GM19023 (cell line): Measurements from ENCODE around the gene SRGN.

Experiments used
- ATAC-seq: cut with Tn5 transposase; IDR thresholded peaks from one replicate; pipeline ENCODE4 v1.9.1; 2021; ENCODE audit warnings: mild to moderate bottlenecking, moderate library complexity; ENCODE audit not compliant: unreplicated experiment

SRGN gene

GRCh38 chr10:69060127-69060798, 27.6 kb upstream of the SRGN start:
- no peak for ATAC-seq

GRCh38 chr10:69061305-69062161, 26.4 kb upstream of the SRGN start:
- peak; percentile 54 for ATAC-seq

GRCh38 chr10:69062901-69063300, 25.0 kb upstream of the SRGN start:
- ATAC-seq, result no peak

DNA sequence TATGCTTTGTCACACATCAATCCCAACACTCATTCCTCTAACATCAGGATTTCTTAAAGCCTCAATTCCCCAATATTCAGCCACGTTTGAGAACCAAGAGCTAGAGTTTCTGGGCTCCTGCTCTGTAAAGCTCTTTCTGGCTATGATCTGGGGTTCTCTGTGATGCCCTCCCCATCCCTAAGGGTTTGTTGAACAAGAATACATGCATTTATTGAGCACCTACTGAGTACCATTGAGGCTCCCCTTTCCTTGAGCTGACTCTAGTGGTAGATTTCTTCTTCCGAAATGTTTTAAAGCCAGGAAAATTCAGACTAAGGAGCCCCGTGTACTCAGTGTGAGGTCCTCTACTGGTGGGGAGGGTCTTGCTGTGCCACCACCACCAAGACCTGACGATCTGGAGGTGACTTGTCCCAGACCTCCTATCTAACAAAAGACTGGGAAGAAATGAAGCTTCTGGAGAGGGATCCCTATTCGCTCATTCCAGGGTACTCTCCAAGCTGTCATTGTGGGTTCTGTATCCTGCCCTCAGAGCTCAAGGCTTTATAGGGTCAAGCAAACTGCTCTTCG, 23.1 kb upstream of the SRGN start:
- no peak for ATAC-seq

- peak; percentile 49 for ATAC-seq
Measured at GRCh38 chr10:69065406-69066361, 22.2 kb upstream of the SRGN start.

GRCh38 chr10:69067189-69067588, 20.7 kb upstream of the SRGN start:
- no peak for ATAC-seq

DNA sequence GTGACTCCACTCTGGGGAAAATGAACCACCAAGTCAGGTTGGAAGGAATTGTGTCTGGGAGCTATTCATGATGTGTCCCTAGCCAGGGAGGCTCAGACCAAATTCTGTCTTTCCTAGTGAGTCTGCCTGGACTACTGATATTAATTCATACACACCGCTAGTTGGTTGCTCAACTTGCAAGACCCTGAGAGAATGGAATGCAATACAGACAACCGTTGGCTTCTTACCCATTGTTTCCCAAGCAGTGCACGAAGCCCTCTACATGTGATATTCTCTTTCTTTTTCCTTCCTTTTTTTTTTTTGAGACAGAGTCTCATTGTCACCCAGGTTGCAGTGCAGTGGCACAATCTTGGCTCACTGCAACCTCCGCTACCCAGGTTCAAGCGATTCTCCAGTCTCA, 19.4 kb upstream of the SRGN start:
- ATAC-seq, result no peak

GRCh38 chr10:69069090-69070042, 18.5 kb upstream of the SRGN start:
- ATAC-seq, result no peak

DNA sequence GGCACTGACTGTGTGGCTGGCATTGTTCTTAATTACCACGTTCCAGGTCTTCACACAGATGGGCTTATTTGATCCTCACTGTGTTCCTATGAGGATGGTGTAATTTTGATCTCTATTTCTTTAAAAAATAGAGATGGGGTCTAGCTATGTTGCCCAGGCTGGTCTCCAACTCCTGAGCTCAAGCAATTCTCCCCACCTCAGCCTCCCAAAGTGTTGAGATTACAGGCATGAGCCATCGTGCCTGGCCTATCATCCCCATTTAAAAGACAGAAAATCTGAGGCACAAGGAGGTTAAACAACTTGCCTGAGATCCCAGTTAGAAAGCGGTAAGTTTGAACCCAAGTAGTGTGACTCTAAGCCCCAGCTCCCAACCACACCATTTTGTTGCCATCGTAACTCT, 17.0 kb upstream of the SRGN start:
- no peak for ATAC-seq

DNA sequence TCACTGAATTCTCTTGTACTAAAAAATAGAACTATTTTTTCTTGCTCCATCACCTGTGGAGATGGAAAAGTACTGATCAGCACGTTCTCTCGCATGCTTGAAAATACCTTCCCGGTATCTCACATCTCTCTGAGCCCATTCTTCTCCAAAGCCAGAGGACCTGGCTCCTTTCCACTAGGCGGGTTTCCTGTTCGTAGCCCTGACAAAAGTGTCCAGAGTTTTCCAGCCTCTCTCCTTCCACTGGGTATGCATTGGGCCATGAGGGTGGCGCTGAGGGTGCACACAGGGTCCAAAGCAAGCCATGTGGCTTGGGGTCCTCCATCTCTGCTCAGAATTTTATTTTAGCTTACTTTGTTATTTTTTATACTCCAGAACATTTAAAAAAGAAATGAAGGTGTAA, 16.3 kb upstream of the SRGN start:
- ATAC-seq, result no peak

DNA sequence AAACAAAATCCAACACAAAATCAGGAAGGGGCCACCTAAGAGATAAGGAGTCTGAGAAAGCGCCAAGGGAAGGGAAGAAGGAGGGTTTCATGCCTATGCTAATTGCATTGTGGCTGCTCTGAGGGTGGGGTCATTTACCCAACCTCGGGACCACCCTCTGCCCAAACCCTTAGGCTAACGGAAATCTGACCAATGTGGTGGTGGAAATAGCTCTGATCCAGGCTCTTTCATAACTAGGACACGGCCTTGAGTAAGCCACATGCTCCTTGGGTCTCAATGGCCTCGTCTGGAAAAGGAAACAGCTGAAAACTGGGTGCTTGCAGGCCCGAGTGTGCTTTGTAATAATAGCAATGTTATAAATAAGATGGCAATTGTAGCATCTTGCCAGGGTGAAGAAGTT, 14.9 kb upstream of the SRGN start:
- no peak for ATAC-seq

- ATAC-seq, result no peak
Measured at GRCh38 chr10:69073736-69074364, 14.1 kb upstream of the SRGN start.

DNA sequence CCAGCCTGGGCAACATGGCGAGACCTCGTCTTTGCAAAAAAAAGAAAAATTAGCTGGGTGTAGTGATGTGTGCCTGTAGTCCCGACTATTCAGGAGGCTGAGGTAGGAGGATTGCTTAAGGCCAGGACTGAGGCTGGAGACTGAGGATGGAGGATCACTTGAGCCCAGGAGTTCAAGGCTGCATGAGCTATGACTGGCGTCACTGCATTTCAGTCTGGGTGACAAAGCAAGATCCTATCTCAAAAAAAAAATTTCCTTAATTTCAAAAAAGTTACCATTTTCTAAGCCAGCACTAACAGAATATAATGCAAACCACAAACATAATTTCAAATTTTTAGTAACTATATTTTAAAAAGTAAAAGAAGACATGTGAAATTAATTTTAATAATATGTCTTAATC, 13.4 kb upstream of the SRGN start:
- no peak for ATAC-seq

DNA sequence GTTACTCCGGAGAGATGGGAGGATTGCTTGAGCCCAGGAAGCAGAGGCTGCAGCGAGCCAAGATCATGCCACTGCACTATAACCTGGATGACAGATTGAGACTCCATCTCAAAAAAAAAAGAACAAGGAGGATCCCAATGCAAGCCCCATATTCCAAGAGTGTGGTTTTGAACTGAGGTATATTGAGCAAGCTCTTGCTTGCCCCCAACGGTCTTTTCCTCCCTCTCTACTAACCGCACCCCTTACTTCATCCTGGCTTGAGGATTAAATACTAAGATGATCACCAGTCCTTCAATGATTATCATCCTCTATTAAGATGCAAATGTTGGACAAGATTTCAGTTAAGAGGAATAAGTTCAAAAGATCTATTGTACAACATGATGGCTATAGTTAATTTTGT, 12.5 kb upstream of the SRGN start:
- ATAC-seq, result no peak

DNA sequence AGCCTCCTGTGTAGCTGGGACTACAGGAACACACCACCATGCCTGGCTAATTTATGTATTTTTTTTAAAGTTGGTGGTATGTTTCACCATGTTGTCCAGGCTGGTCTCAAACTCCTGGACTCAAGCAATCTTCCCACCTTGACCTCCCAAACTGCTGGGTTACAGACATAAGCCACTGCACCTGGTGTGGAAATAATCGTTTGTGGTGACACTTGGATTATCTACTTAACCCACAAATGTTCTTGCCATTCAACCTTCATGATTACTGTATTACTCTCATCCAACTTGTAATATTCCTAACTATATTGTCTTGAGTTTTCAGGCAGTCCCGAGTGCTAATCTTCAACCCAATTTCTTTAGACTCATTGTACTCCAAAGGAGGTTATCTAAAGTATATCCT, 9.6 kb upstream of the SRGN start:
- ATAC-seq, result no peak

- ATAC-seq, result no peak
Measured at GRCh38 chr10:69080226-69080625, 7.7 kb upstream of the SRGN start.

- ATAC-seq, result no peak
Measured at GRCh38 chr10:69086001-69086509, 1.8 kb upstream of the SRGN start.

DNA sequence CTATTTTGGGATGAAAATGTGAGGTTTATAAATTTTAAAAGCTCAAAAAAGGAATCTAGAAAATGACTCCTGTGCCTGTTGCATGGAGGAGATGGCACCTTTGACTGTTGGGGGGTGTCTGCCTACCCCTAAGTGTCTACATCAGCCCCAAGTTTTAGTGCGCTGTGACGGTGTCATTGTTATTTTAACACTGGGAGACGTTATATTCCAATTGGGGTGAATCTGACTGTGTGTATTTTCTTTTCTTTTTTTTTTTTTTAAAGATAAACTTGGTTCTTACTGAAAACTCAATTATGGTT, 517 bp downstream of the SRGN start:
- ATAC-seq, result no peak

DNA sequence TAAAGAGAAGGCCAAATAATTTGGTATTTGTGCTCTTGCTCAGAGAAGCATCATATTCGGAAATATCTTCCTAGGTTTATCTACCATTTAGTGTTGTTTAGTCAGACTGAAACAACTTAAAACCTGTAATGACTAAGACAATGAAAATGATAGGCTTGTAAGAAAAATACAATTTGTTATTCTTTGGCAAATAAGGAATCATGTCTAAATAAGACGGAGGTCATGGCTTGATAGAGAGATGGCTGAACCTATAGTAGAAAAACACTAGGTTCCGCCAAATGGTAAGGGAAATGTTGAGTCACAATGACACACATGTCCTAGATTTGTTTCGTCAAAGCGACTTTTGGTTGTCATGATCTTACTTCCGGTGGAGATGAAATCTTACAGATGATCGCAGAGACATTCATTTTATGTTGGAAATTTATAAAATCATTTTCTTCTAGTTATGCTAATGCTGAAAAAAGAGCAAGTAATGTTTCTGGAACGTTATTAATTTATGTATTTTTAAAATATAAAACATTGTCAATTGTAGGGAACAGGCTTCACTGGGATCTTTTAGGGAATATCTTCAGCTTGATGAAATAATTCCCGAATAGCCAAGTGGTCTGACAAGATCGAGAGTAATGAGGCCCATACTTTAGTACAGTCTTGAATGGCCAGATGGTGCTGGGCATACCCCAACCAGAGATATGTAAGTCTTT, 1.0 kb downstream of the SRGN start:
- no peak for ATAC-seq
